ENCODE measurements around the gene MTERF2. TPM values are rescaled to one million over a fixed set of nuclear protein-coding genes. Genes with fewer than 3 reads are reported as not detected.

Gene MTERF2
- total and polyA plus RNA-seq, 10 of the 15 experiments (the other 5 are each of a cell fraction or from before 2014, with no cell fraction given): 2.1 to 9.8 (median 6.7) TPM

- no peaks in the 10 kb centered on the region for H4K20me1 ChIP-seq (ENCODE audit: control insufficient read depth, insufficient read depth)
- ChIA-PET CTCF (interaction anchor here (0.8 kb wide), 1 partner anchor 31 kb away, joined by 3 read pairs; no protein-coding TSS in a partner anchor), SMC1A (ENCODE audit: uncharacterized antibody, unreplicated experiment) (interaction anchor here (1.2 to 2.6 kb wide), 2 partner anchors 10 to 32 kb away, joined by 8 read pairs; partner anchors contain the start of gene TMEM263), RAD21 (ENCODE audit: unreplicated experiment) (no interaction called here), POLR2A (interaction anchor here (1.7 kb wide), 1 partner anchor 32 kb away, joined by 12 read pairs; the partner anchor contains the start of gene TMEM263)
- no peak for FAIRE-seq
- WGBS (ENCODE audit: insufficient coverage, insufficient replicate concordance, low lambda C conversion rate, missing lambda C conversion rate): 73% methylated on average over 6 of the region's 6 CpGs
- no peaks in the 10 kb centered on the region for H3K9me3 ChIP-seq (replicated peaks; ENCODE audit: control insufficient read depth, insufficient read depth, low read length)
- H3K27me3 ChIP-seq (replicated peaks in 1 of 2; ENCODE audit: control insufficient read depth in 2 of 2, insufficient read depth in 2 of 2, low read length in 1 of 2): no peaks in the 10 kb centered on the region
- no TSS peak for BruUV-seq (replicated peaks)
- no peak for ATAC-seq
- TF ChIP-seq E2F8 (IDR thresholded peaks at IDR 0.05; ENCODE audit: low read depth, partially characterized antibody): no peak
- TF ChIP-seq ZBED1 (IDR thresholded peaks at IDR 0.05; ENCODE audit: borderline replicate concordance): no peak
- no peak for TF ChIP-seq MYC (IDR thresholded peaks at IDR 0.05; ENCODE audit: insufficient read depth, insufficient read length, insufficient replicate concordance, low read length, severe bottlenecking)
- TF ChIP-seq ZNF274 (IDR thresholded peaks at IDR 0.05; ENCODE audit: insufficient read depth, insufficient read length): no peak
- no peak for TF ChIP-seq CHD1 (IDR thresholded peaks at IDR 0.05; ENCODE audit: low read depth, low read length)
- TF ChIP-seq BRCA1 (IDR thresholded peaks at IDR 0.05; ENCODE audit: low read depth, low read length): no peak
- no peak for TF ChIP-seq YY1 (IDR thresholded peaks at IDR 0.05; ENCODE audit: low read depth, low read length)
- TF ChIP-seq POLR2AphosphoS2 (IDR thresholded peaks at IDR 0.05; ENCODE audit: low read depth, low read length): no peak
- TF ChIP-seq SP1 (IDR thresholded peaks at IDR 0.05; ENCODE audit: low read depth, low read length): no peak
- TF ChIP-seq NFYA (IDR thresholded peaks at IDR 0.05; ENCODE audit: borderline replicate concordance, low read depth, low read length): no peak
- no peak for TF ChIP-seq BCL3 (IDR thresholded peaks at IDR 0.05; ENCODE audit: borderline replicate concordance, insufficient read depth, low read depth, low read length, poor library complexity, severe bottlenecking)
- no peak for TF ChIP-seq TCF3 (IDR thresholded peaks at IDR 0.05; ENCODE audit: borderline replicate concordance, insufficient read depth, low read depth, low read length)
- TF ChIP-seq NR2C1 (IDR thresholded peaks at IDR 0.05): no peak
- no peak for TF ChIP-seq CTCF (IDR thresholded peaks at IDR 0.05 in 2 of 3, conservative IDR thresholded peaks at IDR 0.05 in 1 of 3; ENCODE audit: control insufficient read depth in 2 of 3, extremely low read depth in 1 of 3, insufficient read depth in 1 of 3, low read depth in 3 of 3, low read length in 3 of 3)
- TF ChIP-seq ZNF24 (IDR thresholded peaks at IDR 0.05): no peak
- no peak for TF ChIP-seq NRF1 (conservative IDR thresholded peaks at IDR 0.05; ENCODE audit: low read depth, low read length)
- TF ChIP-seq RFX5 (IDR thresholded peaks at IDR 0.05; ENCODE audit: low read depth, low read length): no peak
- no peak for TF ChIP-seq CHD2 (IDR thresholded peaks at IDR 0.05; ENCODE audit: borderline replicate concordance, low read depth, low read length)
- no peak for TF ChIP-seq MAX (IDR thresholded peaks at IDR 0.05; ENCODE audit: low read depth, low read length)
- intact Hi-C loops (cut with micrococcal nuclease; ENCODE audit: unreplicated experiment) (loop anchor here (2.0 kb wide), 1 partner anchor 77 kb away; no protein-coding TSS in a partner anchor), in situ Hi-C loops (cut with MboI) (no loop called here)
- DNase-seq (ENCODE audit: low read depth, low spot score): no peak
- peak overlapping the region; percentile 96 for H2AFZ ChIP-seq (ENCODE audit: control insufficient read depth, low read depth, low read length)
- no peak overlapping the region for H3K4me2 ChIP-seq (ENCODE audit: control insufficient read depth, insufficient read depth)
- no peaks in the 10 kb centered on the region for H3K36me3 ChIP-seq (ENCODE audit: control insufficient read depth in 2 of 2, insufficient read depth in 2 of 2, low read length in 1 of 2)
- no peak overlapping the region for H3K4me3 ChIP-seq
- H3K4me1 ChIP-seq (ENCODE audit: control insufficient read depth, insufficient read depth, low read length): 0 out of 2 replicates have a peak, but pooled peaks cover 5% of the 10 kb centered on the region
- no peak overlapping the region for H3K27ac ChIP-seq (ENCODE audit: control insufficient read depth, insufficient read depth)
- H3K79me2 ChIP-seq (ENCODE audit: control insufficient read depth, insufficient read depth, low read length): peaks cover 4% of the 10 kb centered on the region
- H3K9ac ChIP-seq (ENCODE audit: control insufficient read depth, insufficient read depth, low read length): no peak overlapping the region
Observed at GRCh38 chr12:106987846-106988245, 900 bp upstream of the MTERF2 start.

All from GM12878 (cell line).